Smooth muscle cell (in vitro differentiated cells): ENCODE data around the gene TMEM178A. TPM values are rescaled to one million over a fixed set of nuclear protein-coding genes. Genes with fewer than 3 reads are reported as not detected.

Experiments
- DNase-seq: peaks from one replicate; lab custom pipeline; 2025; ENCODE audit not compliant: unreplicated experiment; lab: John Stamatoyannopoulos, UW
- H2AFZ ChIP-seq: fragments of 200-600 bp; sonication (generic); 2 replicates; pipeline ENCODE4 v1.6.0; 2016; ENCODE audit warnings: antibody characterized with exemption, low read depth, mild to moderate bottlenecking
- H3F3A ChIP-seq: fragments of 200-600 bp; sonication (generic); 2 replicates; pipeline ENCODE4 v1.6.0; 2017; ENCODE audit warnings: antibody characterized with exemption, low read depth
- H3K27ac ChIP-seq: fragments of 200-600 bp; sonication (generic); 2 replicates; pipeline ENCODE4 v1.5.1; 2016; ENCODE audit warnings: low read depth, mild to moderate bottlenecking
- H3K27me3 ChIP-seq: fragments of 200-600 bp; sonication (generic); 2 replicates; pipeline ENCODE4 v1.6.1; 2016; ENCODE audit warnings: low read depth, mild to moderate bottlenecking
- H3K36me3 ChIP-seq: fragments of 200-600 bp; sonication (generic); 2 replicates; pipeline ENCODE4 v1.5.1; 2016; ENCODE audit warnings: low read depth
- H3K4me1 ChIP-seq: fragments of 200-600 bp; sonication (generic); 2 replicates; pipeline ENCODE4 v1.5.1; 2016; ENCODE audit warnings: low read depth
- H3K4me2 ChIP-seq: fragments of 200-600 bp; sonication (generic); 2 replicates; pipeline ENCODE4 v1.6.0; 2016; ENCODE audit warnings: mild to moderate bottlenecking
- H3K4me3 ChIP-seq: fragments of 200-600 bp; sonication (generic); 2 replicates; pipeline ENCODE4 v1.5.1; 2016; ENCODE audit warnings: mild to moderate bottlenecking
- H3K79me2 ChIP-seq: fragments of 200-600 bp; sonication (generic); 2 replicates; pipeline ENCODE4 v1.6.0; 2016; ENCODE audit warnings: low read depth, mild to moderate bottlenecking
- H3K9ac ChIP-seq: fragments of 200-600 bp; sonication (generic); 2 replicates; pipeline ENCODE4 v1.6.0; 2016; ENCODE audit warnings: low read depth
- H3K9me3 ChIP-seq: fragments of 200-600 bp; sonication (generic); replicated peaks from 2 replicates; pipeline ENCODE4 v1.5.1; 2016; ENCODE audit warnings: low read depth
- H4K20me1 ChIP-seq: fragments of 200-600 bp; sonication (generic); 2 replicates; pipeline ENCODE4 v1.6.0; 2016; ENCODE audit warnings: low read depth
- CTCF ChIP-seq: fragments of 200-600 bp; sonication (generic); IDR thresholded peaks from 2 replicates; pipeline ENCODE4 v1.5.1; 2017; ENCODE audit warnings: borderline replicate concordance, mild to moderate bottlenecking, antibody characterized with exemption; ENCODE audit not compliant: insufficient read depth, poor library complexity, severe bottlenecking
- WGBS: methylation state at CpG from one replicate; pipeline ENCODE4 v1.1.7; 2016; ENCODE audit warnings: low lambda C conversion rate; 5-methylcytosine and 5-hydroxymethylcytosine counted together
- polyA plus RNA-seq: library from polyadenylated mRNA; unstranded; fragments of >200 nt; fragmentation: Nextera tagmentation; extraction: Ambion mirVana; gene quantifications from 2 replicates; pipeline ENCODE4 v1.2.1, GENCODE V29; 2016
- total RNA-seq: library from RNA; depleted of rRNA; stranded (reverse); fragments of >200 nt; gene quantifications from 2 replicates; pipeline ENCODE4 v1.2.3, GENCODE V29; 2014

TMEM178A gene
- total and polyA plus RNA-seq, 2 experiments from 2014 or later = 14.6 to 22.2 TPM

- H3K27me3 ChIP-seq = no peaks in the 10 kb centered on the region
- DNase-seq = no peak
- WGBS = 97% methylated on average over 1 of the region's 1 CpG
- no peak overlapping the region for H2AFZ ChIP-seq
- H3K4me1 ChIP-seq = no peaks in the 10 kb centered on the region
- H3K4me3 ChIP-seq = no peak overlapping the region
- no peaks in the 10 kb centered on the region for H3K36me3 ChIP-seq
- no peak overlapping the region for H3K4me2 ChIP-seq
- no peaks in the 10 kb centered on the region for H3K9me3 ChIP-seq
- no peaks in the 10 kb centered on the region for H4K20me1 ChIP-seq
- peaks cover 3% of the 10 kb centered on the region for H3F3A ChIP-seq
- no peak overlapping the region for H3K9ac ChIP-seq
- H3K27ac ChIP-seq = no peak overlapping the region
- TF ChIP-seq CTCF = no peak
- no peaks in the 10 kb centered on the region for H3K79me2 ChIP-seq
Observed at GRCh38 chr2:39689272-39689841, 23.6 kb downstream of the TMEM178A start.

GRCh38 chr2:39689876-39690275, 24.2 kb downstream of the TMEM178A start:
- WGBS = 92% methylated on average over 6 of the region's 6 CpGs
- Histone ChIP-seq H3K27me3 (no peaks in the 10 kb centered on the region), H3K4me3 (no peak overlapping the region), H3K36me3 (no peaks in the 10 kb centered on the region), H3K9me3 (no peaks in the 10 kb centered on the region), H3F3A (peaks cover 6% of the 10 kb centered on the region), H3K79me2 (no peaks in the 10 kb centered on the region), H3K27ac (no peak overlapping the region), H3K9ac (no peak overlapping the region), H3K4me2 (no peak overlapping the region), H4K20me1 (no peaks in the 10 kb centered on the region), H2AFZ (no peak overlapping the region), H3K4me1 (peaks cover 5% of the 10 kb centered on the region)
- TF ChIP-seq CTCF = no peak
- no peak for DNase-seq

- peaks cover 23% of the 10 kb centered on the region for H3F3A ChIP-seq
- H3K79me2 ChIP-seq = no peaks in the 10 kb centered on the region
- no peaks in the 10 kb centered on the region for H3K9me3 ChIP-seq
- H3K27me3 ChIP-seq = no peaks in the 10 kb centered on the region
- no peak overlapping the region for H3K27ac ChIP-seq
- no peak overlapping the region for H3K9ac ChIP-seq
- H3K36me3 ChIP-seq = no peaks in the 10 kb centered on the region
- no peak for TF ChIP-seq CTCF
- no peak overlapping the region for H2AFZ ChIP-seq
- no peak for DNase-seq
- no peaks in the 10 kb centered on the region for H4K20me1 ChIP-seq
- WGBS = 76% methylated on average over 1 of the region's 1 CpG
- no peak overlapping the region for H3K4me2 ChIP-seq
- H3K4me1 ChIP-seq = peaks cover 15% of the 10 kb centered on the region
- no peak overlapping the region for H3K4me3 ChIP-seq
Observed at GRCh38 chr2:39693245-39693644, 27.5 kb downstream of the TMEM178A start.

- Histone ChIP-seq H3K4me1 (peaks cover 15% of the 10 kb centered on the region), H3K9me3 (peaks cover 10% of the 10 kb centered on the region), H3K36me3 (peaks cover 5% of the 10 kb centered on the region), H3K27me3 (no peaks in the 10 kb centered on the region), H3K4me3 (no peak overlapping the region), H3F3A (peaks cover 23% of the 10 kb centered on the region), H2AFZ (no peak overlapping the region), H3K9ac (peak overlapping the region; percentile 21), H3K27ac (peak overlapping the region; percentile 73), H3K79me2 (peaks cover 7% of the 10 kb centered on the region), H3K4me2 (peak overlapping the region; percentile 70), H4K20me1 (no peaks in the 10 kb centered on the region)
- TF ChIP-seq CTCF = no peak
- 75% methylated on average over 4 of the region's 4 CpGs for WGBS
- DNase-seq = no peak
Observed at GRCh38 chr2:39696101-39696553, 30.4 kb downstream of the TMEM178A start.
